Lower lobe of right lung (tissue), 2 donors: ENCODE measurements around the gene IFNGR1. TPM values are rescaled to one million over a fixed set of nuclear protein-coding genes. Genes with fewer than 3 reads are reported as not detected.
"Not testable (repeated sequence)": the region's sequence is repeated elsewhere in the genome, so short reads cannot be mapped to it uniquely, and the experiment has no call there.

Source experiments
- ATAC-seq, 2 donors: fragments of 200-7000 bp; cut with Tn5 transposase; one replicate each; pipeline ENCODE4 v1.9.1; 2020 to 2022; ENCODE audit warnings: mild to moderate bottlenecking in 2 of 2, moderate library complexity in 2 of 2
- DNase-seq: peaks from one replicate; pipeline ENCODE4 v3.0.0-alpha.2; 2020
- H3K27ac ChIP-seq: fragments of 200-600 bp; one replicate; pipeline ENCODE4 v1.8.0; 2022
- H3K27me3 ChIP-seq: fragments of 200-600 bp; one replicate; pipeline ENCODE4 v1.8.0; 2022; ENCODE audit warnings: low read depth
- H3K36me3 ChIP-seq: fragments of 200-600 bp; one replicate; pipeline ENCODE4 v1.8.0; 2022; ENCODE audit warnings: mild to moderate bottlenecking
- H3K4me1 ChIP-seq: fragments of 200-600 bp; one replicate; pipeline ENCODE4 v1.8.0; 2022
- H3K4me3 ChIP-seq: fragments of 200-600 bp; one replicate; pipeline ENCODE4 v1.8.0; 2022; ENCODE audit warnings: mild to moderate bottlenecking
- H3K9me3 ChIP-seq: fragments of 200-600 bp; one replicate; pipeline ENCODE4 v1.8.0; 2022
- CTCF ChIP-seq: fragments of 200-600 bp; IDR thresholded peaks from one replicate; pipeline ENCODE4 v1.8.0; 2022; ENCODE audit warnings: antibody characterized with exemption, mild to moderate bottlenecking
- intact Hi-C: fragments of 100-400 bp; cut with DNase I; formaldehyde crosslinking; loops from one replicate; pipeline ENCODE4 v1.11.0; 2022
- total RNA-seq: library from RNA; stranded (reverse); fragmentation: NEBNext Ultra II Directional; extraction: Animal tissue kit (Norgen Biotek cat#: 25700); gene quantifications from one replicate; pipeline ENCODE4 v1.2.1, GENCODE V29; 2021
- donor health status: DM: no; HTN: yes; CAD: no; lungs with severe emphysema.

Gene IFNGR1
- total RNA-seq, 1 donor from 2014 or later = 208 TPM

- peak overlapping the region; percentile 99 for H3K27ac ChIP-seq
- peaks cover 7% of the 10 kb centered on the region for H3K36me3 ChIP-seq
- no peak for TF ChIP-seq CTCF
- ATAC-seq (no peak), DNase-seq (no peak)
- H3K27me3 ChIP-seq = no peaks in the 10 kb centered on the region
- no peaks in the 10 kb centered on the region for H3K9me3 ChIP-seq
- intact Hi-C loops = no loop called here
- peak overlapping the region; percentile 75 for H3K4me3 ChIP-seq
- H3K4me1 ChIP-seq = peaks cover 78% of the 10 kb centered on the region
Measured at GRCh38 chr6:137216106-137216505, 3.1 kb downstream of the IFNGR1 start.

- intact Hi-C loops = not testable (repeated sequence)
Measured at GRCh38 chr6:137215630-137216029, 3.6 kb downstream of the IFNGR1 start.

GRCh38 chr6:137214931-137215330 lies 4.3 kb downstream of the IFNGR1 start:
- peaks cover 9% of the 10 kb centered on the region for H3K36me3 ChIP-seq
- H3K27ac ChIP-seq = peak overlapping the region; percentile 99
- DNase-seq (no peak), ATAC-seq (no peak)
- peak overlapping the region; percentile 75 for H3K4me3 ChIP-seq
- intact Hi-C loops = no loop called here
- H3K27me3 ChIP-seq = no peaks in the 10 kb centered on the region
- TF ChIP-seq CTCF = no peak
- H3K4me1 ChIP-seq = peaks cover 78% of the 10 kb centered on the region
- H3K9me3 ChIP-seq = no peaks in the 10 kb centered on the region

More at GRCh38 chr6:137215630-137216029, 3.6 kb downstream of the IFNGR1 start:
- Histone ChIP-seq H3K27ac (peak overlapping the region; percentile 99), H3K4me1 (peaks cover 78% of the 10 kb centered on the region), H3K4me3 (peak overlapping the region; percentile 75)
- not testable (repeated sequence) for H3K9me3 ChIP-seq, ATAC-seq, H3K27me3 ChIP-seq, H3K36me3 ChIP-seq, DNase-seq

DNA sequence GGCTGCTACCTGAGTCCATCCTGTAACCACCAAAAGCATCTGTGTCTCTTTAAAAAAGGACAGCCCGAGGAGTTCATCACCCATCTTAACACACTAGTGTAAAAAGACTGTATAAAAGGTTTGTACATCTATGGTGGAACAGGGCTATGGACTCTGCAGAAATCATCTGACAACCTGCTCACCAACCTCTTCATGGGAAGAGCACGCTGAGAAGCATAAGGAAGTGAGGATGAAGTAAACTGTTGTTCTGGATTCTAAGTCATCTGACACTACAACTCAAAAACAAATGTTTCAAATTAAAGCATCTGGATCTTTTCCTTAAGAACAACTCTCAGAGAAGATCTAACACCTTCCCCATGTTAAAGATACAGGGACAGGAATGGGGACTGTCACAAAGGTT lies 5.4 kb downstream of the IFNGR1 start:
- TF ChIP-seq CTCF = no peak
- Histone ChIP-seq H3K4me3 (peak overlapping the region; percentile 75), H3K36me3 (peaks cover 11% of the 10 kb centered on the region), H3K4me1 (peaks cover 84% of the 10 kb centered on the region), H3K27ac (peak overlapping the region; percentile 99), H3K27me3 (no peaks in the 10 kb centered on the region), H3K9me3 (no peaks in the 10 kb centered on the region)
- intact Hi-C loops = no loop called here
- no peak for ATAC-seq
- no peak for DNase-seq

DNA sequence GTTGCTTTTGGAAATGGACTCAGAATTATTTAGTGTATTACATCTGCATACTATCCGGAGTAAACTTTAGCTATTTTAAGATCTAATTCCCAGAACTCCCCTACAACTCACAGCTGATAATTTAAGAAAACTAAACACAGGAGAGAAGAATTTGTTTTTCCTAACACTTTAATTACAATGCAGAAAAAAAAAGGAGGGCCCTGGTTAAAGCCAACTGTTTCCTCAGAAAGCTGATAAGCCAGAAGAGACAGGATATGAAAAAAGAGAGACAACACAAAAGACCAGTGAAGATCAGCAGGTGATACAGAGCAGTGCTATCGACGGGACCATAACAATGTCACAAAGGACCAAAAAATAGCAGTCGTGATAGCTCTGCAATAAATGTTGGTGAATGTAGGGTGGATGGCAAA lies 5.8 kb downstream of the IFNGR1 start:
- no peak for ATAC-seq
- intact Hi-C loops = no loop called here
- Histone ChIP-seq H3K36me3 (peaks cover 12% of the 10 kb centered on the region), H3K27ac (peak overlapping the region; percentile 99), H3K4me1 (peaks cover 87% of the 10 kb centered on the region), H3K4me3 (peak overlapping the region; percentile 75), H3K27me3 (no peaks in the 10 kb centered on the region), H3K9me3 (no peaks in the 10 kb centered on the region)
- TF ChIP-seq CTCF = no peak
- no peak for DNase-seq

- peaks cover 95% of the 10 kb centered on the region for H3K4me1 ChIP-seq
Measured at GRCh38 chr6:137211910-137212309, 7.3 kb downstream of the IFNGR1 start.

More at GRCh38 chr6:137211910-137212309, 7.3 kb downstream of the IFNGR1 start:
- peaks cover 16% of the 10 kb centered on the region for H3K36me3 ChIP-seq
- no peak overlapping the region for H3K4me3 ChIP-seq
- ATAC-seq (no peak), DNase-seq (no peak)
- TF ChIP-seq CTCF = no peak
- H3K9me3 ChIP-seq = no peaks in the 10 kb centered on the region
- H3K27ac ChIP-seq = no peak overlapping the region
- intact Hi-C loops = no loop called here
- no peaks in the 10 kb centered on the region for H3K27me3 ChIP-seq
